HepG2 (cell line): ENCODE results near the gene OBSL1. TPM values are rescaled to one million over a fixed set of nuclear protein-coding genes. Genes with fewer than 3 reads are reported as not detected.

ENCODE experiments used
- ATF7 ChIP-seq, 2 experiments: fragments of 450-650 bp in 1 of 2; sonication (generic) in 1 of 2; formaldehyde crosslinking in 1 of 2; IDR thresholded peaks; 2 replicates each; pipeline versions ENCODE4 v1.4.0 to v1.6.1; 2016 to 2020; ENCODE audit warnings: antibody characterized with exemption in 1 of 2, mild to moderate bottlenecking in 1 of 2, missing genetic modification reagents in 1 of 2
- CREM ChIP-seq, 2 experiments: sonication (generic) in 1 of 2; formaldehyde crosslinking in 1 of 2; IDR thresholded peaks; 2 replicates each; pipeline versions ENCODE4 v1.4.0 to v1.6.1; 2016 to 2020; ENCODE audit warnings: antibody characterized with exemption in 1 of 2, mild to moderate bottlenecking in 1 of 2, missing genetic modification reagents in 1 of 2
- FOSL1 ChIP-seq: sonication (generic); formaldehyde crosslinking; IDR thresholded peaks from 2 replicates; pipeline ENCODE4 v1.9.0; 2021; ENCODE audit warnings: missing genetic modification reagents, borderline replicate concordance
- NR3C1 ChIP-seq: sonication (generic); formaldehyde crosslinking; IDR thresholded peaks from 2 replicates; pipeline ENCODE4 v1.4.0; 2020; ENCODE audit warnings: missing genetic modification reagents
- POGZ ChIP-seq: sonication (generic); formaldehyde crosslinking; IDR thresholded peaks from 2 replicates; pipeline ENCODE4 v1.4.0; 2020; ENCODE audit warnings: mild to moderate bottlenecking, missing genetic modification reagents
- RFXANK ChIP-seq: IDR thresholded peaks from 2 replicates; pipeline ENCODE4 v1.6.1; 2016
- TCF7 ChIP-seq: sonication (generic); IDR thresholded peaks from 2 replicates; pipeline ENCODE4 v1.6.1; 2016; ENCODE audit warnings: antibody characterized with exemption, low read depth
- ZMYM2 ChIP-seq: sonication (generic); formaldehyde crosslinking; IDR thresholded peaks from 2 replicates; pipeline ENCODE4 v1.8.0; 2022; ENCODE audit warnings: mild to moderate bottlenecking, missing genetic modification reagents
- ZNF274 ChIP-seq: sonication (generic); formaldehyde crosslinking; IDR thresholded peaks from 2 replicates; pipeline ENCODE4 v1.5.1; 2020; ENCODE audit warnings: mild to moderate bottlenecking, missing genetic modification reagents
- ZNF296 ChIP-seq: sonication (generic); formaldehyde crosslinking; conservative IDR thresholded peaks from 2 replicates; pipeline ENCODE4 v1.5.0; 2020; ENCODE audit warnings: mild to moderate bottlenecking, missing genetic modification reagents
- polyA plus RNA-seq, 8 experiments: library from polyadenylated mRNA; depleted of rRNA in 3 of 8; stranded (reverse) in 7 of 8; unstranded in 1 of 8; fragments of >200 nt; fragmentation: Illumina TruSeq in 4 of 8; extraction: Trizol in 4 of 8; gene quantifications; 2 replicates each; pipeline versions ENCODE4 v1.2.1 to v1.2.3, GENCODE V29; 2011 to 2016; ENCODE audit warnings: low read depth in 4 of 8, missing spikeins in 1 of 8, mixed read lengths in 1 of 8; ENCODE audit not compliant: insufficient read depth in 1 of 8
- total RNA-seq, 5 experiments: library from RNA; depleted of rRNA; stranded (reverse); fragments of >200 nt; fragmentation: Illumina TruSeq; extraction: Trizol; gene quantifications; 2 replicates each; pipeline ENCODE4 v1.2.3, GENCODE V29; 2016; ENCODE audit warnings: low read depth in 1 of 5
- TF ChIP-seq, protein P1 (sequence below): IDR thresholded peaks from 2 replicates; pipeline ENCODE4 v1.6.1; 2012; ENCODE audit warnings: low read length, improper control_type of control experiment
- TF ChIP-seq, protein P2 (sequence below): sonication (generic); formaldehyde crosslinking; IDR thresholded peaks from 2 replicates; pipeline ENCODE4 v1.4.0; 2020; ENCODE audit warnings: missing genetic modification reagents
- TF ChIP-seq, protein P3 (sequence below): sonication (generic); formaldehyde crosslinking; IDR thresholded peaks from 2 replicates; pipeline ENCODE4 v1.4.0; 2020; ENCODE audit warnings: mild to moderate bottlenecking, missing genetic modification reagents
- TF ChIP-seq, protein P4 (sequence below): sonication (generic); formaldehyde crosslinking; IDR thresholded peaks from 2 replicates; pipeline ENCODE4 v1.5.0; 2020; ENCODE audit warnings: mild to moderate bottlenecking, missing genetic modification reagents, borderline replicate concordance
- TF ChIP-seq, protein P5 (sequence below): sonication (generic); formaldehyde crosslinking; IDR thresholded peaks from 2 replicates; pipeline ENCODE4 v1.8.0; 2022; ENCODE audit warnings: missing genetic modification reagents, mild to moderate bottlenecking, moderate library complexity, borderline replicate concordance

Gene OBSL1
- total and polyA plus RNA-seq, 2 of the 13 experiments (the other 11 are each of a cell fraction or from before 2014, with no cell fraction given), result 86.7 to 218 TPM

DNA sequence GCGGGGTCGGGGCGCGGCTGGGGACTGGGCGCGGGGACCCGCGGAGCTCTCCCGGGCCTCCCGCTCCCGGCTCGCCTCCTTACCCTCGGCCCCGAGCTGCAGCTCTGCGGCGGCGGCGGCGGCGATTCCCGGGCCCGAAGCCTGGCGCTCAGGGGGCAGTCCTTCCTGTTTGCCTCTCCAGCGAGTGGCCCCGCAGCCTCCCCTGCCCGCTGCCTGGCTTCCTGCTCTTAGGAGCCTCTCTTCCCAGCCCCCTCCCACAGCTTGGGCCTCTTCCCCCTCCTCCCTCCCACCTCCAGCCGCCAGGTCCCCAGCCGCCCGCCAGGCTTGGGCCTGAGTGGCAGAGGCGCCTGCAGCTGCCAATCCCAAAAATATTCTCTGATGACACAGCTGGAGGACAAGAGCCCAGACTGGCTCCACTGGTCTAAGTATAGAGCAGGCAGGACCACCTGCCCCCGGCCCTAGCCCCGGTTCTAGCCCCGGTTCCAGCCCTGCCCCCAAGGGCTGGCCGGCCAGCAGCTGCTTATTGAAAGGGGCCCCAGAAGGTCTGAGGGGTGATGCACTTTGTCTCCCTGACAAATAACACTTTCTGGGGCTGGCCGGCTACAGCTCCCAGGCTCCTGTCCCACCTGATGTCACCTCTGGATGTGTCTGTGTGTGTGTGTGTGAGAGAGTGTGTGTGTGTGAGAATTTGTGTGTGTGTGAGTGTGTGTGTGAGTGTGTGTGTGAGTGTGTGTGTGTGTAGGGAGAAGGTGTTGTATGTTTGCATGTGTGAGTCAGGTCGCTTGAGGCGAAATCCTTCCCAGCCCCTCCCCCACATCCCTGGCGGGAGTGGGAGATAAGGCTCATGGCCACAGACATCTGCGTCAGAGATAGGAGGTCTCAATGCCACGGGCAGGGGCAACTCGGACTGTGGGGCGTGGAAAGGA is at the start of gene OBSL1 (continued):
- TF ChIP-seq, protein P1, sequence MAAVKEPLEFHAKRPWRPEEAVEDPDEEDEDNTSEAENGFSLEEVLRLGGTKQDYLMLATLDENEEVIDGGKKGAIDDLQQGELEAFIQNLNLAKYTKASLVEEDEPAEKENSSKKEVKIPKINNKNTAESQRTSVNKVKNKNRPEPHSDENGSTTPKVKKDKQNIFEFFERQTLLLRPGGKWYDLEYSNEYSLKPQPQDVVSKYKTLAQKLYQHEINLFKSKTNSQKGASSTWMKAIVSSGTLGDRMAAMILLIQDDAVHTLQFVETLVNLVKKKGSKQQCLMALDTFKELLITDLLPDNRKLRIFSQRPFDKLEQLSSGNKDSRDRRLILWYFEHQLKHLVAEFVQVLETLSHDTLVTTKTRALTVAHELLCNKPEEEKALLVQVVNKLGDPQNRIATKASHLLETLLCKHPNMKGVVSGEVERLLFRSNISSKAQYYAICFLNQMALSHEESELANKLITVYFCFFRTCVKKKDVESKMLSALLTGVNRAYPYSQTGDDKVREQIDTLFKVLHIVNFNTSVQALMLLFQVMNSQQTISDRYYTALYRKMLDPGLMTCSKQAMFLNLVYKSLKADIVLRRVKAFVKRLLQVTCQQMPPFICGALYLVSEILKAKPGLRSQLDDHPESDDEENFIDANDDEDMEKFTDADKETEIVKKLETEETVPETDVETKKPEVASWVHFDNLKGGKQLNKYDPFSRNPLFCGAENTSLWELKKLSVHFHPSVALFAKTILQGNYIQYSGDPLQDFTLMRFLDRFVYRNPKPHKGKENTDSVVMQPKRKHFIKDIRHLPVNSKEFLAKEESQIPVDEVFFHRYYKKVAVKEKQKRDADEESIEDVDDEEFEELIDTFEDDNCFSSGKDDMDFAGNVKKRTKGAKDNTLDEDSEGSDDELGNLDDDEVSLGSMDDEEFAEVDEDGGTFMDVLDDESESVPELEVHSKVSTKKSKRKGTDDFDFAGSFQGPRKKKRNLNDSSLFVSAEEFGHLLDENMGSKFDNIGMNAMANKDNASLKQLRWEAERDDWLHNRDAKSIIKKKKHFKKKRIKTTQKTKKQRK, result no peak
- TF ChIP-seq, protein P2, sequence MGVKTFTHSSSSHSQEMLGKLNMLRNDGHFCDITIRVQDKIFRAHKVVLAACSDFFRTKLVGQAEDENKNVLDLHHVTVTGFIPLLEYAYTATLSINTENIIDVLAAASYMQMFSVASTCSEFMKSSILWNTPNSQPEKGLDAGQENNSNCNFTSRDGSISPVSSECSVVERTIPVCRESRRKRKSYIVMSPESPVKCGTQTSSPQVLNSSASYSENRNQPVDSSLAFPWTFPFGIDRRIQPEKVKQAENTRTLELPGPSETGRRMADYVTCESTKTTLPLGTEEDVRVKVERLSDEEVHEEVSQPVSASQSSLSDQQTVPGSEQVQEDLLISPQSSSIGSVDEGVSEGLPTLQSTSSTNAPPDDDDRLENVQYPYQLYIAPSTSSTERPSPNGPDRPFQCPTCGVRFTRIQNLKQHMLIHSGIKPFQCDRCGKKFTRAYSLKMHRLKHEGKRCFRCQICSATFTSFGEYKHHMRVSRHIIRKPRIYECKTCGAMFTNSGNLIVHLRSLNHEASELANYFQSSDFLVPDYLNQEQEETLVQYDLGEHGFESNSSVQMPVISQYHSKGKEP, result no peak
- TF ChIP-seq FOSL1 (CRISPR knock-in tag), result peak; percentile 27; the same call in 1 of the 2 replicates
- no peak for TF ChIP-seq ZNF296 (CRISPR knock-in tag)
- TF ChIP-seq, protein P3, sequence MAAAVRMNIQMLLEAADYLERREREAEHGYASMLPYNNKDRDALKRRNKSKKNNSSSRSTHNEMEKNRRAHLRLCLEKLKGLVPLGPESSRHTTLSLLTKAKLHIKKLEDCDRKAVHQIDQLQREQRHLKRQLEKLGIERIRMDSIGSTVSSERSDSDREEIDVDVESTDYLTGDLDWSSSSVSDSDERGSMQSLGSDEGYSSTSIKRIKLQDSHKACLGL (CRISPR knock-in tag), result no peak
- no peak for TF ChIP-seq RFXANK
- peak; percentile 74; the same call in 1 of the 2 replicates for TF ChIP-seq ATF7 (IDR thresholded peaks at IDR 0.05)
- TF ChIP-seq ATF7 (CRISPR knock-in tag; IDR thresholded peaks at IDR 0.05), result peak; percentile 44; the same call in 1 of the 2 replicates
- TF ChIP-seq POGZ (CRISPR knock-in tag), result peak; percentile 56; the same call in 1 of the 2 replicates
- TF ChIP-seq CREM (IDR thresholded peaks at IDR 0.05), result peak; percentile 78
- TF ChIP-seq CREM (CRISPR knock-in tag; IDR thresholded peaks at IDR 0.05), result no peak
- TF ChIP-seq, protein P4, sequence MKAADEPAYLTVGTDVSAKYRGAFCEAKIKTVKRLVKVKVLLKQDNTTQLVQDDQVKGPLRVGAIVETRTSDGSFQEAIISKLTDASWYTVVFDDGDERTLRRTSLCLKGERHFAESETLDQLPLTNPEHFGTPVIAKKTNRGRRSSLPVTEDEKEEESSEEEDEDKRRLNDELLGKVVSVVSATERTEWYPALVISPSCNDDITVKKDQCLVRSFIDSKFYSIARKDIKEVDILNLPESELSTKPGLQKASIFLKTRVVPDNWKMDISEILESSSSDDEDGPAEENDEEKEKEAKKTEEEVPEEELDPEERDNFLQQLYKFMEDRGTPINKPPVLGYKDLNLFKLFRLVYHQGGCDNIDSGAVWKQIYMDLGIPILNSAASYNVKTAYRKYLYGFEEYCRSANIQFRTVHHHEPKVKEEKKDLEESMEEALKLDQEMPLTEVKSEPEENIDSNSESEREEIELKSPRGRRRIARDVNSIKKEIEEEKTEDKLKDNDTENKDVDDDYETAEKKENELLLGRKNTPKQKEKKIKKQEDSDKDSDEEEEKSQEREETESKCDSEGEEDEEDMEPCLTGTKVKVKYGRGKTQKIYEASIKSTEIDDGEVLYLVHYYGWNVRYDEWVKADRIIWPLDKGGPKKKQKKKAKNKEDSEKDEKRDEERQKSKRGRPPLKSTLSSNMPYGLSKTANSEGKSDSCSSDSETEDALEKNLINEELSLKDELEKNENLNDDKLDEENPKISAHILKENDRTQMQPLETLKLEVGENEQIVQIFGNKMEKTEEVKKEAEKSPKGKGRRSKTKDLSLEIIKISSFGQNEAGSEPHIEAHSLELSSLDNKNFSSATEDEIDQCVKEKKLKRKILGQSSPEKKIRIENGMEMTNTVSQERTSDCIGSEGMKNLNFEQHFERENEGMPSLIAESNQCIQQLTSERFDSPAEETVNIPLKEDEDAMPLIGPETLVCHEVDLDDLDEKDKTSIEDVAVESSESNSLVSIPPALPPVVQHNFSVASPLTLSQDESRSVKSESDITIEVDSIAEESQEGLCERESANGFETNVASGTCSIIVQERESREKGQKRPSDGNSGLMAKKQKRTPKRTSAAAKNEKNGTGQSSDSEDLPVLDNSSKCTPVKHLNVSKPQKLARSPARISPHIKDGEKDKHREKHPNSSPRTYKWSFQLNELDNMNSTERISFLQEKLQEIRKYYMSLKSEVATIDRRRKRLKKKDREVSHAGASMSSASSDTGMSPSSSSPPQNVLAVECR (CRISPR knock-in tag), result peak; percentile 36; the same call in 1 of the 2 replicates
- TF ChIP-seq, protein P5, sequence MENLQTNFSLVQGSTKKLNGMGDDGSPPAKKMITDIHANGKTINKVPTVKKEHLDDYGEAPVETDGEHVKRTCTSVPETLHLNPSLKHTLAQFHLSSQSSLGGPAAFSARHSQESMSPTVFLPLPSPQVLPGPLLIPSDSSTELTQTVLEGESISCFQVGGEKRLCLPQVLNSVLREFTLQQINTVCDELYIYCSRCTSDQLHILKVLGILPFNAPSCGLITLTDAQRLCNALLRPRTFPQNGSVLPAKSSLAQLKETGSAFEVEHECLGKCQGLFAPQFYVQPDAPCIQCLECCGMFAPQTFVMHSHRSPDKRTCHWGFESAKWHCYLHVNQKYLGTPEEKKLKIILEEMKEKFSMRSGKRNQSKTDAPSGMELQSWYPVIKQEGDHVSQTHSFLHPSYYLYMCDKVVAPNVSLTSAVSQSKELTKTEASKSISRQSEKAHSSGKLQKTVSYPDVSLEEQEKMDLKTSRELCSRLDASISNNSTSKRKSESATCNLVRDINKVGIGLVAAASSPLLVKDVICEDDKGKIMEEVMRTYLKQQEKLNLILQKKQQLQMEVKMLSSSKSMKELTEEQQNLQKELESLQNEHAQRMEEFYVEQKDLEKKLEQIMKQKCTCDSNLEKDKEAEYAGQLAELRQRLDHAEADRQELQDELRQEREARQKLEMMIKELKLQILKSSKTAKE (CRISPR knock-in tag), result peak; percentile 98
- TF ChIP-seq TCF7, result peak; percentile 49; the same call in 1 of the 2 replicates
- peak; percentile 42; the same call in 1 of the 2 replicates for TF ChIP-seq ZNF274 (CRISPR knock-in tag)
- no peak for TF ChIP-seq ZMYM2 (CRISPR knock-in tag)
- no peak for TF ChIP-seq NR3C1 (CRISPR knock-in tag)
